Pons (tissue), 1 donor: Measurements from ENCODE around the gene HDAC5.
"Not testable (repeated sequence)": the region's sequence is repeated elsewhere in the genome, so short reads cannot be mapped to it uniquely, and the experiment has no call there.

Source experiments
- DNase-seq: peaks from one replicate; pipeline ENCODE4 v3.0.0-alpha.2; 2016; ENCODE audit warnings: low spot score

HDAC5 gene

GRCh38 chr17:44133918-44134476 lies 10.6 kb upstream of the HDAC5 start:
- DNase-seq = no peak

- DNase-seq = no peak
These were observed 8.9 kb upstream of the HDAC5 start for GRCh38 chr17:44132275-44132821.

- not testable (repeated sequence) for DNase-seq
These were observed 7.9 kb upstream of the HDAC5 start for GRCh38 chr17:44131372-44131771.

- DNase-seq = no peak
These were observed 7.4 kb upstream of the HDAC5 start for GRCh38 chr17:44130693-44131349.

- DNase-seq = no peak
These were observed 4.9 kb upstream of the HDAC5 start for GRCh38 chr17:44128383-44128782.

DNA sequence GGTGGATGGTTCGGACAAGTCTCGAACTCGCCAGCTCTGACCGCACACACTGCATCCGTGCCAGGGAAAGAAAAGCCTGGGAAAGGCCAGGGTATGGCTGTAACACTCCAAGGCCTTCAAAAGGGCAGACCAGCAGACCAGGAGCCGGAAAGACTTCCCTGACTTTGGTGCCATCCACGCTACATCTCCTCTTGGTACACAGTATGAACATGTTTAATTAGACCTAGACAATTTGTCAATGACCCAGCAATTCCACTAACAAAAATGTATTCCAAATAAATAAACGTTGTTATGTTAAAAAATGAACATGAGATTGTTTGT lies 637 bp upstream of the HDAC5 start:
- no peak for DNase-seq

DNA sequence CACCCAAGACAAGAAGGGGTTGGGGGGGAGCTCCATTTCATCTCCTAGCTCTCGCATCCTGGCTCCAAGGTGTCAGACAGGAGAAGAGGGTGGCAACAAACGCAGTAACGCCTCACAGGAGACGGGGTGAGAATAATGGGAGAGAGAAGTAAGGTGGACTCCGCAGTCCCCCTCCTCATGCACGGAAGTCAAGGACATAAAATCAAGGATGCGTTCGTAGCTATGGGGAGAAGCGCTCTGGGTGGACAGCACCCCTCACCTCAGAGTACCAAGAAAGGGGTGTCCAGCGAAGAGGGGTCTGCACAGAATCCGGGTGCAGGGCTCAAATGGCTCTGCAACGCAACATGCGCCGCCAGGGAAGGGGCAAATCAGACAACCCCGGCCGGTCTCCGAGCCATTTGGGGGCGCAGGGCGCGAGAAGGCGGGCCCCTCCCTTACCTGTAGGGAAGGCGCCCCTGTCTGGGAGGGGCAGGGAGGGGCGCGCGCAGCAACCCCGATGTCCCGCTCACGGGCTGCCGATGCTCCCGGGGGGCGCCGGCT lies 555 bp downstream of the HDAC5 start:
- DNase-seq = no peak

DNA sequence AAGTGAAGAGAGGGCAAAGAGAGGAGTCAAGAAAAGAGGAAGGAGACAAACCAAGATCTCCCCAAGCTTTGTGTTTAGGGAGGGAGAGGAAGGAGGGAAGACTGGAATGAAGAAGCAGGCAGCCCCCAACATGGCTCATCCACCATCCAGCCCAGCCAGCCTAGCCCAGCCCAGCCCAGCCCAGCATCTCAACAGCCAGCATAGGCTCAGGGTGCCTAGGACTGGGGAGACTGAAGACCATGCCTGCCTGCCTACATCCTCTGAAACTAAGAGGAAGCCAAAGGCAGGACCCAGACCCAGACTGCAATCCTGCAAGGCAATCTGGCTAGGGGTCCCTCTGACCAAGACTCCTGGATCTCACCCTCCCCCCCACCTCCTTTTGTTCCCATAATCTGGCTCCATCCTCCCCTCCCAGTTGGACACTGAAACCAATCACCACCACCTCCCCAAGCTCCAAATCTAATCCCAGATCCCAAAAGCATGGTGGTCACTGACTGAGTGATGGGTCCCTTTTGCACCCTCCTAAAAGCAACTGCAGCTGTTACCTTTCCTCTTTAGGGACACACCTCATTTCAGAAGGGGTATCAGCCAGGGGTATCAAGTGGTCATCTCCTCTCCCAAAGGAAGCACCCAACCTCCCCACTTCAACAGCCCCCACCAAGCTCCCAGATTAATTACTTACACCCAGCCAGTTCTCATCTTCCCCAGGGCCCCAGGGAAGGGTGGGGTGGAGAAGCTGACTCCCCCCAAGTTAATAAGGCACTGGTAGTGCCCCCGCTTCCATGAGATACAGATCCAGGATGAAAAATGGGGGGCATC lies 1.2 kb downstream of the HDAC5 start:
- no peak for DNase-seq

GRCh38 chr17:44120851-44121605 lies 2.4 kb downstream of the HDAC5 start:
- no peak for DNase-seq

GRCh38 chr17:44120281-44120680 lies 3.2 kb downstream of the HDAC5 start:
- DNase-seq = not testable (repeated sequence)

GRCh38 chr17:44119798-44120197 lies 3.6 kb downstream of the HDAC5 start:
- DNase-seq = no peak

GRCh38 chr17:44119062-44119461 lies 4.4 kb downstream of the HDAC5 start:
- DNase-seq = no peak

DNA sequence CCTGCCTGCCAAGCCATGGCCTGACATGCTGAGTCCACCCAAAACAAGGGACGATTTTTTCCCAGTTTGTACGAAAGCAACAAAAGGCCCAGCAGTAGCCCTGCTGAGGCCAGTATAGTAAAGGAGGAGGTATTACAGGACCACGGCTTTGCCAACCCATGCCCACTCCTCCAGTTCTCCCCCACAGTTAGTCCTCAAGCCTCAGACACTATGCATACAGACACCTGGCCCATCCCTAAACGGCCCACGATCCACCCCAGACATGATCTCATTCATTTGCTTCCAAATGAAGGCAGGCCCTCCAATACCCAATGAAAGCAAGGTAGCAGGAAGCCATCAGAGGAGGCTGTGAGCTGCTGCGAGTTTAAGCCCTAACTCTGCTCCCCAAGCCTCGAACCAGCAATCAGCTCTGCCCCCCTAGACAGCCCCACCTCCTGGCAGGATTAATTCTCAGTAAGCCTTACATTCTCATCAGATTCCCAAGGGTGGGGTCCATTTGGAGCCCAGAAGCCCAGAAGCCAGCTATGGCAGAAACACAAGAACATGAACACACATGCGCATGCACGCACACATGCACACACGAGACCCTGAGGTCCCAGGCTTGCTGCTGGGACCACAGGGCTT lies 4.9 kb downstream of the HDAC5 start:
- no peak for DNase-seq

DNA sequence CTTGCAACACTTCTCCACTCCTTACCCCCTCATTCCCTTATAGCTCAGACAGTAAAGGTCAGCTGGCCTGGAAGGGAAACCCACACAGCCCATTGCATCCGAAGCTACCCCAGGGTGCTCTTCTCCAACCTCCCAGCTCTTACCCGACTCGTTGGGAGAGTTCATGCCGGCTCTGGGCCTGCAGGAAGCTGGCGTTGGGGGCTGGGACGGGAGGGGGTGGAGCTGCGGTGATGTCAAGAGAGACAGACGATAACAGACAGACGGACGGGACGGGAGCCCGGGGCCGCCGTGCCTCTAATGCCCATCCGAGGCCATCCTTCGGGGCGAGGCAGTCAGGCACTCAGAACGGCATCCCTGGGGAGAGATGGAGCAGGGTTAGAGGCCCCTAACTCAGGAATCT lies 6.1 kb downstream of the HDAC5 start:
- DNase-seq = no peak

GRCh38 chr17:44115585-44116415 lies 7.6 kb downstream of the HDAC5 start:
- DNase-seq = no peak

GRCh38 chr17:44113868-44114840 lies 9.3 kb downstream of the HDAC5 start:
- DNase-seq = no peak

GRCh38 chr17:44113382-44113781 lies 10.1 kb downstream of the HDAC5 start:
- no peak for DNase-seq

DNA sequence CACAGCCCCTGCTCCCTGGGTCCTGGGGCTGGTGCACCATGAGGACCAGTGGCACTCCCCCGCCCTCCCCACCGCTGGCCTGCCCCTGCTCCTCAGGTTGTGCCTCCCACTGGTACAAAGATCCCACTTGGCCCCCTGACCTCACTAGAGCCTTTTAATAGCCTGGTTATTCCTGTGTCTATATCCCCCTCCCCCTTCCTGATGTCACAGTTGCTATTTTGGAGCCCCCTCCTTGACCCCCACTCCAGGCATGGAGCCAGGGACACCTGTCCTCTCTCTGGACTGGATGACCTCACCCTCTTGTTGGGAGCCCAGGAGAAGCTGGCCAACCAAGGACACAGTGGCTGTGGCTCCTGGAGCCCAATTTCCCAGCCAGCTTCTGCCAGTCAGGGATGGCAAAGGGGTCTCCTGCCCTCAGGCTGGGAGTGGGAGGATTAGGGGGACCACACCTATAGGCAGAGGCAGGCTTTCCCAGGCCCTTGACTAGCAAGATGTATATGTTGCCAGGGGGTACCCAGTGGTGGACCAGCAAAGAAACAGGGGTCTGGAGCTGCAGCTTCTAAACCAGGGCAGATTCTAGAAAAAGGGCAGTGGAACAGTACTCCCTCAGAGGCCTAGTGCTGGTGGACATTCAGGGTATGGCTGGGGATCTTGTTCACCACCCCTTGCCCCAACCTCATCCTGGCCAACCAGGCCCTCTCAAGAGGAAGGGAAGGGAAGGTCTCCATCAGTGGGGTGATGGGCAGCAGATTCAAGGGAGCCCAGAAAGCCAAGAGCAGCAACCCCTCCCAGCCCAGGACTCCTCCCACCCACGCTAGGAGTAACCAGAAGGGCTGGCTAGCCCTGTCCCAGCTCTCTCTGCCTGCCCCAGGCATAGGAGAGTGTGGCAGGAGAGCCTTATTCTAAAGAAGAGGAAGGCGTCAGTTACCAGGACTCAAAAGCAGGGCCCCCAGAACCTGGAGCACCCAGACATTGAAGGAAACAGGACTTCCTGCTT lies 10.9 kb downstream of the HDAC5 start:
- no peak for DNase-seq
